Glomerular endothelial cell (primary cell): ENCODE measurements around the gene MT1X. TPM values are rescaled to one million over a fixed set of nuclear protein-coding genes. Genes with fewer than 3 reads are reported as not detected.

Source experiments
- total RNA-seq: library from RNA; depleted of rRNA; stranded (reverse); fragments of >200 nt; gene quantifications from 2 replicates; pipeline ENCODE4 v1.2.3, GENCODE V29; 2015

MT1X gene
- total RNA-seq, 1 donor from 2014 or later = 6.9 TPM

Other genes starting within 250 kb of the MT1X start
- 33.8 and 67.9 TPM in 2 replicates for gene NUDT21, start 231.1 kb upstream of the MT1X start, total RNA-seq
- 30.8 and 60.5 TPM in 2 replicates for gene OGFOD1, start 230.9 kb upstream of the MT1X start, total RNA-seq
- 37.2 and 37.5 TPM in 2 replicates for gene BBS2, start 162.4 kb upstream of the MT1X start, total RNA-seq
- gene MT4, start 117.4 kb upstream of the MT1X start, total RNA-seq = not detected in 2 replicates
- not detected in 2 replicates for gene MT3, start 92.9 kb upstream of the MT1X start, total RNA-seq
- 281 and 297 TPM in 2 replicates for gene MT2A, start 73.9 kb upstream of the MT1X start, total RNA-seq
- 15.1 and 105 TPM in 2 replicates for gene MT1E, start 56.7 kb upstream of the MT1X start, total RNA-seq
- not detected in 2 replicates for gene MT1M, start 49.8 kb upstream of the MT1X start, total RNA-seq
- gene MT1A, start 43.8 kb upstream of the MT1X start, total RNA-seq = 16.4 TPM in 1 of 2 replicates, not detected in the other
- gene MT1B, start 30.6 kb upstream of the MT1X start, total RNA-seq = not detected in 2 replicates
- gene MT1F, start 24.5 kb upstream of the MT1X start, total RNA-seq = 1.7 TPM in 1 of 2 replicates, not detected in the other
- gene MT1G, start 14.4 kb upstream of the MT1X start, total RNA-seq = not detected in 2 replicates
- gene MT1H, start 12.7 kb upstream of the MT1X start, total RNA-seq = not detected in 2 replicates
- 55.6 and 57.0 TPM in 2 replicates for gene NUP93, start 47.7 kb downstream of the MT1X start, total RNA-seq
- gene SLC12A3, start 182.7 kb downstream of the MT1X start, total RNA-seq = not detected in 2 replicates
- gene HERPUD1, start 249.7 kb downstream of the MT1X start, total RNA-seq = 51.7 and 83.3 TPM in 2 replicates